NCI-H2107 treated with DMSO at 0.1 percent for 48 hours (cell line): Measurements from ENCODE around the gene MED13.

Experiments
- DNase-seq: peaks from one replicate; lab custom pipeline; 2025; ENCODE audit not compliant: unreplicated experiment; lab: John Stamatoyannopoulos, UW

MED13 gene

DNA sequence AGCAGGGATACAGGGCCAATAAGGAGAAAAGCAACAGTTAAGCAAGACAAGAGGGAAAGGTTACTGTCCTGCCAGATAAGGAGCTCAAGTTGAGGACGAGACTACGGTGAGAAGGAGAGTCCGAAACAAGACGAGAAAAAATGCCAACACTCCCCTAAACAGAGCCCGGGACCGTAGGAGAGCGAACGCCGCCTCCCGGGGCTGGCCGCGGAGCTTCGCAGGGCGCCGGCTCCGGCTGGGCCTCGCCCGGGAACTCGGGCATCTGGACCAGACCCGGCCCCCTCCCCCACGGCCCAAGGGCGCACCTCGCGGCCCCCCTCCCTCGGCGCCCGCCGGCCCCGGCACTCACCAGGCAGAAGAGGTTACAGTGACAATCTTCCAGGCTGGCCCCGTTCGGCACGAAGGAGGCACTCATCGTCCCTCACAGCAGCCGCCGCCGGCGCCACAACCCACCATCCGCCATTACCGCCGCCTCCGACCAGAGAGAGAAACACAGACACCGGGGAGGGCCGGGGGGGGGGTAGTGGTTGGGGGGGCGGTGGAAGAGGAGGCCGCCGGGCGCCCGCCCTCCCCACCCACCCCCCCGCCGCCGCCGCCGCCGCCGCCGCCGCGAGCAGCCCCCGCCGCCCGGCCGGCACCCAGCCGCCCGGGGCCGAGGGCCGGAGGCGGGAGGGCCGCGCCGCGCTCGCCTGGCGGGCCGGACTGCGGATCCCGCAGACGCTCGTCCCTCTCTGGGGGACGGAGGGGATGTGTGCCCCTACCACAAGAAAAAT, at the start of gene MED13:
TSS of gene MED13 (minus strand) at position 488 of the 773 bp plus-strand sequence. CDS start at position 415, 73 bp downstream.
- DNase-seq: peak; percentile 25

DNA sequence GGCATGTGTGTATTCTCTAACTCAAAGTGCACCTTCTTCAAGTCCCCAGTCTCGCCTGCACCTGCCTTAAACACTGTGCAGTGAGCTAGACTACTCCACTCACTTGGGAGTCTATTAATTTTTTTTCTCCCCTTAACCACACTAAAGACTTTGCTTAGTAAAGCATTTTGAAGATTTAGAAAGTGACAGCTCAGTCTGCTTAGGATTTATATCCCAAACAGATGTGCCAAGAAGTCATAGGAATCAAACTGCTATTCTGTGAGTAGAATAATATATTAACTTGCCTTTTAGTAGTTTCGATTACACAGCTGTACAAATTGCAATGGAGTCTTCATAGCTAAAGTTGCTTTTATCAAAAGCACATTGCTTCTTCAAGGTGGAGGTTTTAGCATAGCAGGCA, 47.2 kb upstream of the MED13 start:
- DNase-seq: no peak

- no peak for DNase-seq
Measured at GRCh38 chr17:62111562-62112171, 46.6 kb upstream of the MED13 start.

GRCh38 chr17:62110923-62111484, 45.9 kb upstream of the MED13 start:
- no peak for DNase-seq

- DNase-seq: no peak
Measured at GRCh38 chr17:62109924-62110323, 44.8 kb upstream of the MED13 start.

DNA sequence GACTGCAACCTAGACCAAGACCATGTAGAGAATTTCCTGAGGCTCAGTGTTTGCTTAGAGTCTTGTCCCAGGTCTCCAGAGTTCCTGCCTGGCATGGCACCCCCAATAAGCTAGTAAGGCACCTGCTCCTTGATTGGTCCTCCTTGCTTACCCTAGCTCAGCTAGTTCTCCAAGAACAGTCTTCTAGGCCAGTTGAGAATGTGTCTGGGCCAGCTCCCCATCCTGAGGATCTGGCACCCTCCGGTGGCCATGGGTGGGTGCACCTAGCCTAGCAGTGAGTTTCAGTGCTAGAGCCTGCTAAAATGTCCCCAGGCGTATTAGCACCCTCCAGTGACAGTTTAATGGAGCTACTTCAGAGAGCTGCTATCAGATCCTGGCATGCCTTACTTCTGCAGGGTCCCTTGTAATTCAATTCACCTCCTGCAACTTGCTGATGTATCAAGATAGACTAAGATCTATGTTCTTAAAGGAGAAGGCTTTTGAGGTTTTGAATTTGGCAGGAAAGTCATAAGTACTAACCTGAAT, 44.4 kb upstream of the MED13 start:
- DNase-seq: peak; percentile 67

DNA sequence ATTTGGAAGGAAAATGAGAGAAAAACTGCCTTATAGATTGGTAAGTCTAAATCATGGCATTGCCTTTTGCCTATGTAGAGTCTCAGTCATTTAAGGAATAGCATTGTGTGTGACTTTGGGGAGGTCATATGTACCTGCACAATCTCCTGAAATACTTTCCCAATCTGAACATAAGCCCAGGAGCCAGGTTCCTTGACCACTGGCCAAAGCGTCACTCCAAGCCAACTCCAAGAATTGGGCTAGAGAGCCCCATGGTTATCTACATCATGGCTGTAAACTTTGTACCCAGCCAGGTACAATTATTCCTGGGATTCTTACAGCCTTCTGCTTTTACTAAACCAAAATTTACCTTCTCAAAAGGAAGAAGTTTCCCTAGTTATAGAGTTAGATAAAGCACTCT, 40.8 kb upstream of the MED13 start:
- no peak for DNase-seq

GRCh38 chr17:62105357-62105756, 40.3 kb upstream of the MED13 start:
- DNase-seq: no peak

- no peak for DNase-seq
Measured at GRCh38 chr17:62101515-62101914, 36.4 kb upstream of the MED13 start.

DNA sequence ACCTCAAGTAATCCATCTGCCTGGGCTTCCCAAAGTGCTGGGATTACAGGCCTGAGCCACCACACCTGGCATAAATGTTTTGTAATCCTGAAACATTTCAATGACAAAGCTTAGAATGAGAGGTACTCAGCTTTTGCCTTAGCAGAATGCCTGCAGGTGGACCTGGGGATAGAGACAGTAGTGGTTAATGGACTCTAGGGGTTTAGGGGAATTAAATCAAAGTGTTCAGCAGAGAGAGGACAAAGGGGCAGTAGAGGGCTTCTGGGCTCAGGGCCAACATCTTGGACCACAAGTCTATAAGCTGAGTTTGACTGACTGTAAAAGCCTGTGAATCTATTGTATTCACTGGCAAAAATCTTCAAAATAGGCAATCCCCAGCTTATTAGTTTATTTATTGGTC, 36.0 kb upstream of the MED13 start:
- DNase-seq: peak; percentile 44

GRCh38 chr17:62100055-62100454, 35.0 kb upstream of the MED13 start:
- no peak for DNase-seq

GRCh38 chr17:62099532-62099931, 34.5 kb upstream of the MED13 start:
- DNase-seq: no peak

DNA sequence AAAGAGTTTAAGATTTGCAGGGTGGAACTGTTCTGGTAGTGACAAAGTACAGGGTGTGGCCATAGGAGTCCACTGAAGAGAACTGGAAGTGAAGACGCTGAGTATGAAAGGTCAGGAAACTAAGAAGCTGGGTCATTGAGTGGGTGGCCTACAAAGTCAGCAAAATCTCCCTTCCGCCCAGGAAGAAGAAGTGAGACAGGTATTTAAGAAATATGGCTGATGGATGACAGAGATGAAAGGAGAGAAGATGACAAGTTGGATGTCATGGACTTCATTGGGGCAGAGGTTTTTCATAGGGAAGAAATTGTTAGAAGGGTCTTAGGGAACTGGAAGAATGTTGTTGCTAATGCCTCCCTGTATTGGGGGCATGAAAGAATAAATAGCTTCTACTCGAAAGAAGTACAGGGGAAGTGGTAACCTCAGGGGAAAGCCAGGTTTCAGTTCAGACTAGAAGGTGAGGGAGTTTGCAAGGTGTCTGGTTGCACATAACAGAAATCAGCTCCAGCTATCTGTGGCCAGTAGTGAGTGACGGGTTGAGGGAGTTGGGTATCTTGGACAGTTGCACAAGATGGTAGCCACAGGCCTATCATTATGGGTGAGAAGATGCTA, 33.6 kb upstream of the MED13 start:
- no peak for DNase-seq

GRCh38 chr17:62096401-62096670, 31.3 kb upstream of the MED13 start:
- no peak for DNase-seq

DNA sequence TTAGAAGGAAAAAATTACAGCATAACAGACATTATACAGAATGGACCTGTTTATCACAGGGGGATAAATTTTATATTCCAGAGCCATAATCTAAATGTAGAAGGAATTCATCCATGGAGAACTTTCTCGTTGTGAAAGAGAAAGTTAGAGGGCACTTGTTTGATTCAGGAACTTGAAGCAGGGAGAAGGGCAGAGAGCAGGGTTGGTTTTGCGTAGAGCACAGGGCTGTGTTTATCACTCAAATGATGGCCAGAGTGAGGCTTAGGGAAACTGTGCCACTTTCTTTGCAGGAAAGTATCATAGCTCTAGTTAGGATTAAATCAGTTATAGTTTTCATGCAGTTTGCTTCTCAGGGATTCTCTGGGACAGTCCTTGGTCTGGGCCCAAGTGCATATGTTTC, 29.1 kb upstream of the MED13 start:
- DNase-seq: no peak

GRCh38 chr17:62093188-62094155, 28.4 kb upstream of the MED13 start:
- no peak for DNase-seq

DNA sequence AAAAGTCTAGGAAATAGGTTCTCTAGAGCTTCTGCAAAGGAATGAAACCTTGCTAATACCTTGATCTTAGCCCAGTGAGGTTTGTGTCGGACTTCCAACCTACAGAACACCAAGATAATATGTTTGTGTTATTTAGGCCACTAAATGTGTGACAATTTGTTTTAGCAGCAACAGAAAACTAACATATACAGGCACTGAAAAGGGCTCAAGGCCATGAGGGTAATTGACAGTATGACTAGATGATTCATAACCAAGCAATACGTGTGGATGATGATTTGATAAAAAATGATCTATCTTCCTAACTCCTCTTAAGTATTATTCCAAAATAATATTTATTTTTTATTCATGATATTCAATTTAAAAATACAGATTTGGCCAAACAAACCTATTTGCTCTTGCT, 27.7 kb upstream of the MED13 start:
- no peak for DNase-seq

GRCh38 chr17:62091804-62092203, 26.7 kb upstream of the MED13 start:
- no peak for DNase-seq

GRCh38 chr17:62090868-62091267, 25.8 kb upstream of the MED13 start:
- DNase-seq: no peak

- DNase-seq: no peak
Measured at GRCh38 chr17:62090021-62090824, 25.1 kb upstream of the MED13 start.
